ENCODE data around the gene NAGLU. TPM values are rescaled to one million over a fixed set of nuclear protein-coding genes. Genes with fewer than 3 reads are reported as not detected.

The NAGLU gene
- 10 to 100 TPM; 16.4 to 30.1 (median 24.1) TPM for total RNA-seq

GRCh38 chr17:42536048-42536371 is at the start of gene NAGLU:
Gene NAGLU (plus strand): TSS chr17:42536241. CDS start chr17:42536273, 32 bp downstream.
- H3K9me3 ChIP-seq, result no peaks in the 10 kb centered on the region
- no peaks in the 10 kb centered on the region for H3K27me3 ChIP-seq
- intact Hi-C loops (cut with DNase I; ENCODE audit: low total_unique reads) (loop anchor here (2.0 kb wide), 1 partner anchor 19 kb away; no protein-coding TSS in a partner anchor), in situ Hi-C loops (cut with MboI; ENCODE audit: low sequenced_read_pairs in 4 of 4) (no loop called here)
- ATAC-seq (peak; percentile 85 to 89), DNase-seq (peak; percentile 95 to 97)
- peaks cover 6 to 20% of the 10 kb centered on the region in 2 donors for H3K4me1 ChIP-seq
- peaks cover 0 to 19% of the 10 kb centered on the region in 2 donors for H3K36me3 ChIP-seq
- H3K27ac ChIP-seq, result peak within 1 kb of the TSS; percentile 77 to 95 (median 92)
- TF ChIP-seq POLR2A (IDR thresholded peaks at IDR 0.05) (peak; percentile 92 to 96), CTCF (IDR thresholded peaks at IDR 0.05 in 4 of 5, conservative IDR thresholded peaks at IDR 0.05 in 1 of 5) (no peak)
- H3K4me3 ChIP-seq, result peak within 1 kb of the TSS; percentile 59 to 77 (median 61)

GRCh38 chr17:42488032-42488431 is 48.0 kb upstream of the NAGLU start:
- H3K9me3 ChIP-seq, result no peaks in the 10 kb centered on the region
- peak overlapping the region in 1 of 4 donors; percentile 26 for H3K27ac ChIP-seq
- DNase-seq, result no peak
- no peaks in the 10 kb centered on the region for H3K27me3 ChIP-seq
- peaks cover 3% of the 10 kb centered on the region in 2 donors for H3K4me1 ChIP-seq
- ATAC-seq, result no peak
- intact Hi-C loops (cut with DNase I; ENCODE audit: low total_unique reads), result no loop called here
- H3K4me3 ChIP-seq, result no peak overlapping the region
- in situ Hi-C loops (cut with MboI; ENCODE audit: low sequenced_read_pairs in 4 of 4), result loop anchor here in 2 of 4 donors (25.0 kb wide), 2 partner anchors 151 to 699 kb away; no protein-coding TSS in a partner anchor
- H3K36me3 ChIP-seq, result peaks cover 8 to 98% of the 10 kb centered on the region in 2 donors
- TF ChIP-seq CTCF (IDR thresholded peaks at IDR 0.05 in 4 of 5, conservative IDR thresholded peaks at IDR 0.05 in 1 of 5) (no peak), POLR2A (IDR thresholded peaks at IDR 0.05) (no peak)

- Histone ChIP-seq H3K9me3 (no peaks in the 10 kb centered on the region), H3K36me3 (peaks cover 0 to 95% of the 10 kb centered on the region in 2 donors), H3K27me3 (no peaks in the 10 kb centered on the region), H3K4me1 (peaks cover 22 to 26% of the 10 kb centered on the region in 2 donors), H3K4me3 (no peak overlapping the region), H3K27ac (peak overlapping the region in 1 of 4 donors; percentile 76)
- DNase-seq, result no peak
- in situ Hi-C loops (cut with MboI; ENCODE audit: low sequenced_read_pairs in 4 of 4) (loop anchor here in 2 of 4 donors (25.0 kb wide), 2 partner anchors 156 to 694 kb away; no protein-coding TSS in a partner anchor), intact Hi-C loops (cut with DNase I; ENCODE audit: low total_unique reads) (no loop called here)
- TF ChIP-seq CTCF (IDR thresholded peaks at IDR 0.05 in 4 of 5, conservative IDR thresholded peaks at IDR 0.05 in 1 of 5) (no peak), POLR2A (IDR thresholded peaks at IDR 0.05) (no peak)
- no peak for ATAC-seq
Observed at GRCh38 chr17:42493319-42493718, 42.7 kb upstream of the NAGLU start.

GRCh38 chr17:42494673-42495072 is 41.4 kb upstream of the NAGLU start:
- no peak for TF ChIP-seq POLR2A (IDR thresholded peaks at IDR 0.05)
- peak overlapping the region in 3 of 4 donors; percentile 59 to 78 (median 76) for H3K27ac ChIP-seq
- H3K27me3 ChIP-seq, result no peaks in the 10 kb centered on the region
- H3K36me3 ChIP-seq, result peaks cover 0 to 96% of the 10 kb centered on the region in 2 donors
- H3K9me3 ChIP-seq, result no peaks in the 10 kb centered on the region
- ATAC-seq (no peak), DNase-seq (no peak)
- peaks cover 22 to 26% of the 10 kb centered on the region in 2 donors for H3K4me1 ChIP-seq
- H3K4me3 ChIP-seq, result no peak overlapping the region
- intact Hi-C loops (cut with DNase I; ENCODE audit: low total_unique reads), result no loop called here
- in situ Hi-C loops (cut with MboI; ENCODE audit: low sequenced_read_pairs in 4 of 4), result loop anchor here in 2 of 4 donors (25.0 kb wide), 2 partner anchors 157 to 693 kb away; no protein-coding TSS in a partner anchor

- intact Hi-C loops (cut with DNase I; ENCODE audit: low total_unique reads), result no loop called here
- H3K36me3 ChIP-seq, result peaks cover 4 to 98% of the 10 kb centered on the region in 2 donors
Observed at GRCh38 chr17:42498828-42499227, 37.2 kb upstream of the NAGLU start.

More at GRCh38 chr17:42498828-42499227, 37.2 kb upstream of the NAGLU start:
- no peak for DNase-seq
- H3K4me1 ChIP-seq, result peaks cover 18 to 20% of the 10 kb centered on the region in 2 donors
- ATAC-seq, result no peak
- in situ Hi-C loops (cut with MboI; ENCODE audit: low sequenced_read_pairs in 4 of 4), result loop anchor here in 2 of 4 donors (25.0 kb wide), 2 partner anchors 162 to 688 kb away; no protein-coding TSS in a partner anchor
- no peak overlapping the region for H3K27ac ChIP-seq
- H3K27me3 ChIP-seq, result no peaks in the 10 kb centered on the region
- no peak for TF ChIP-seq CTCF (IDR thresholded peaks at IDR 0.05 in 4 of 5, conservative IDR thresholded peaks at IDR 0.05 in 1 of 5)
- no peak for TF ChIP-seq POLR2A (IDR thresholded peaks at IDR 0.05)
- no peaks in the 10 kb centered on the region for H3K9me3 ChIP-seq
- H3K4me3 ChIP-seq, result no peak overlapping the region
